Hepatocyte (in vitro differentiated cells): ENCODE data around the gene AKT2. TPM values are rescaled to one million over a fixed set of nuclear protein-coding genes. Genes with fewer than 3 reads are reported as not detected.

Experiments used
- DNase-seq: peaks from one replicate; pipeline ENCODE4 v3.0.0-alpha.2; 2016; ENCODE audit warnings: low spot score
- H2AFZ ChIP-seq: fragments of 200-600 bp; sonication (generic); 2 replicates; pipeline ENCODE4 v1.6.0; 2016; ENCODE audit warnings: antibody characterized with exemption, mild to moderate bottlenecking
- H3K27ac ChIP-seq: fragments of 200-600 bp; sonication (generic); 2 replicates; pipeline ENCODE4 v1.5.1; 2016; ENCODE audit warnings: mild to moderate bottlenecking
- H3K27me3 ChIP-seq: fragments of 200-600 bp; sonication (generic); 2 replicates; pipeline ENCODE4 v1.6.1; 2016
- H3K36me3 ChIP-seq: fragments of 200-600 bp; sonication (generic); replicated peaks from 2 replicates; pipeline ENCODE4 v1.5.1; 2016; ENCODE audit warnings: low read depth; ENCODE audit not compliant: insufficient read depth
- H3K4me1 ChIP-seq: fragments of 200-600 bp; sonication (generic); 2 replicates; pipeline ENCODE4 v1.5.1; 2016; ENCODE audit warnings: mild to moderate bottlenecking, moderate library complexity; ENCODE audit not compliant: insufficient read depth
- H3K4me2 ChIP-seq: fragments of 200-600 bp; sonication (generic); 2 replicates; pipeline ENCODE4 v1.6.0; 2016
- H3K4me3 ChIP-seq: fragments of 200-600 bp; sonication (generic); 2 replicates; pipeline ENCODE4 v1.5.1; 2016; ENCODE audit warnings: mild to moderate bottlenecking
- H3K79me2 ChIP-seq: fragments of 200-600 bp; sonication (generic); 2 replicates; pipeline ENCODE4 v1.6.0; 2017; ENCODE audit warnings: mild to moderate bottlenecking
- H3K9me2 ChIP-seq: fragments of 200-600 bp; sonication (generic); replicated peaks from 2 replicates; pipeline ENCODE4 v1.6.0; 2017; ENCODE audit warnings: mild to moderate bottlenecking; ENCODE audit not compliant: insufficient read depth
- H3K9me3 ChIP-seq: fragments of 200-600 bp; sonication (generic); 2 replicates; pipeline ENCODE4 v1.5.1; 2016; ENCODE audit warnings: low read depth, mild to moderate bottlenecking
- H4K20me1 ChIP-seq: fragments of 200-600 bp; sonication (generic); 2 replicates; pipeline ENCODE4 v1.6.0; 2016; ENCODE audit warnings: mild to moderate bottlenecking; ENCODE audit not compliant: insufficient read depth, poor library complexity, severe bottlenecking
- CTCF ChIP-seq: fragments of 200-600 bp; sonication (generic); IDR thresholded peaks from 2 replicates; pipeline ENCODE4 v1.5.1; 2016; ENCODE audit warnings: antibody characterized with exemption, mild to moderate bottlenecking; ENCODE audit not compliant: poor library complexity
- EZH2 ChIP-seq: fragments of 200-600 bp; sonication (generic); IDR thresholded peaks from 2 replicates; pipeline ENCODE4 v1.6.1; 2016; ENCODE audit warnings: antibody characterized with exemption, mild to moderate bottlenecking, borderline replicate concordance
- EZH2phosphoT487 ChIP-seq: fragments of 200-600 bp; sonication (generic); IDR thresholded peaks from one replicate; pipeline ENCODE4 v1.6.1; 2018; ENCODE audit warnings: antibody characterized with exemption, mild to moderate bottlenecking, low read depth, moderate library complexity; ENCODE audit not compliant: unreplicated experiment, severe bottlenecking
- WGBS: methylation state at CpG from one replicate; pipeline ENCODE4 v1.1.6; 2016; ENCODE audit warnings: low lambda C conversion rate; ENCODE audit errors: missing lambda C conversion rate; 5-methylcytosine and 5-hydroxymethylcytosine counted together
- polyA plus RNA-seq: library from polyadenylated mRNA; unstranded; fragments of >200 nt; fragmentation: Nextera tagmentation; extraction: Ambion mirVana; gene quantifications from 2 replicates; pipeline ENCODE4 v1.2.1, GENCODE V29; 2016
- total RNA-seq: library from RNA; depleted of rRNA; stranded (reverse); fragments of >200 nt; gene quantifications from 2 replicates; pipeline ENCODE4 v1.2.3, GENCODE V29; 2014

Gene AKT2
- total and polyA plus RNA-seq, 2 experiments from 2014 or later: 54.9 to 106 TPM

- no peaks in the 10 kb centered on the region for H3K9me2 ChIP-seq
- no peak overlapping the region for H3K4me2 ChIP-seq
- no peak overlapping the region for H2AFZ ChIP-seq
- H3K4me3 ChIP-seq: no peak overlapping the region
- no peaks in the 10 kb centered on the region for H3K27me3 ChIP-seq
- H3K9me3 ChIP-seq: no peaks in the 10 kb centered on the region
- H3K36me3 ChIP-seq: no peaks in the 10 kb centered on the region
- no peak for TF ChIP-seq EZH2phosphoT487
- no peaks in the 10 kb centered on the region for H3K4me1 ChIP-seq
- no peak overlapping the region for H3K27ac ChIP-seq
- peaks cover 16% of the 10 kb centered on the region for H4K20me1 ChIP-seq
- WGBS: 77% methylated on average over 7 of the region's 7 CpGs
- peaks cover 29% of the 10 kb centered on the region for H3K79me2 ChIP-seq
- DNase-seq: no peak
Observed at GRCh38 chr19:40252395-40252794, 32.8 kb downstream of the AKT2 start.

GRCh38 chr19:40251991-40252390 is 33.2 kb downstream of the AKT2 start:
- DNase-seq: no peak
- H3K27ac ChIP-seq: no peak overlapping the region
- WGBS: 96% methylated on average over 4 of the region's 4 CpGs
- H3K9me2 ChIP-seq: no peaks in the 10 kb centered on the region
- no peaks in the 10 kb centered on the region for H3K4me1 ChIP-seq
- H4K20me1 ChIP-seq: peaks cover 13% of the 10 kb centered on the region
- no peak overlapping the region for H2AFZ ChIP-seq
- H3K27me3 ChIP-seq: no peaks in the 10 kb centered on the region
- H3K4me2 ChIP-seq: no peak overlapping the region
- no peak overlapping the region for H3K4me3 ChIP-seq
- peaks cover 27% of the 10 kb centered on the region for H3K79me2 ChIP-seq
- no peaks in the 10 kb centered on the region for H3K9me3 ChIP-seq
- H3K36me3 ChIP-seq: no peaks in the 10 kb centered on the region
- TF ChIP-seq EZH2: no peak
- no peak for TF ChIP-seq EZH2phosphoT487
- no peak for TF ChIP-seq CTCF

GRCh38 chr19:40251244-40251643 is 33.9 kb downstream of the AKT2 start:
- no peak for TF ChIP-seq CTCF
- TF ChIP-seq EZH2phosphoT487: no peak
- TF ChIP-seq EZH2: no peak
- no peak overlapping the region for H3K27ac ChIP-seq

GRCh38 chr19:40249781-40250180 is 35.4 kb downstream of the AKT2 start:
- no peaks in the 10 kb centered on the region for H3K9me3 ChIP-seq
- H3K4me2 ChIP-seq: no peak overlapping the region
- TF ChIP-seq CTCF (no peak), EZH2 (no peak), EZH2phosphoT487 (no peak)
- no peaks in the 10 kb centered on the region for H3K36me3 ChIP-seq
- H3K4me1 ChIP-seq: no peaks in the 10 kb centered on the region
- WGBS: 92% methylated on average over 11 of the region's 11 CpGs
- no peak overlapping the region for H3K27ac ChIP-seq
- no peaks in the 10 kb centered on the region for H3K27me3 ChIP-seq
- DNase-seq: no peak
- H3K9me2 ChIP-seq: no peaks in the 10 kb centered on the region
- no peak overlapping the region for H2AFZ ChIP-seq
- H3K79me2 ChIP-seq: peaks cover 27% of the 10 kb centered on the region
- peaks cover 11% of the 10 kb centered on the region for H4K20me1 ChIP-seq
- no peak overlapping the region for H3K4me3 ChIP-seq

More at GRCh38 chr19:40251244-40251643, 33.9 kb downstream of the AKT2 start:
- Histone ChIP-seq H3K36me3 (no peaks in the 10 kb centered on the region), H3K27me3 (no peaks in the 10 kb centered on the region), H3K9me2 (no peaks in the 10 kb centered on the region), H3K9me3 (no peaks in the 10 kb centered on the region), H3K4me2 (no peak overlapping the region), H4K20me1 (peaks cover 11% of the 10 kb centered on the region), H2AFZ (no peak overlapping the region), H3K4me3 (no peak overlapping the region), H3K79me2 (peaks cover 25% of the 10 kb centered on the region), H3K4me1 (no peaks in the 10 kb centered on the region)
- DNase-seq: no peak
